Measurements from ENCODE around the gene CYP3A4. TPM values are rescaled to one million over a fixed set of nuclear protein-coding genes. Genes with fewer than 3 reads are reported as not detected.

Gene CYP3A4
- total and polyA plus RNA-seq, 2 of the 8 experiments (the other 6 are each of a cell fraction or from before 2014, with no cell fraction given) = not detected

- Histone ChIP-seq H3K9me3 (ENCODE audit: insufficient read depth in 2 of 2, low read depth in 1 of 2, low read length in 1 of 2) (no peaks in the 10 kb centered on the region), H2BK15ac (ENCODE audit: low read length) (no peak overlapping the region), H2BK20ac (ENCODE audit: low read length) (no peak overlapping the region), H2BK5ac (ENCODE audit: low read depth, low read length) (no peak overlapping the region), H3K4ac (replicated peaks; ENCODE audit: insufficient read length, low read depth, low read length) (no peak overlapping the region), H3K4me1 (replicated peaks in 1 of 4; ENCODE audit: control insufficient read depth in 3 of 4, insufficient read depth in 4 of 4, low read length in 3 of 4) (no peaks in the 10 kb centered on the region), H3K27ac (ENCODE audit: low read depth, low read length) (no peak overlapping the region), H2BK12ac (ENCODE audit: low read depth, low read length) (no peak overlapping the region), H3K23ac (ENCODE audit: insufficient read length) (no peak overlapping the region), H2BK120ac (replicated peaks; ENCODE audit: low read depth, low read length) (no peak overlapping the region), H4K91ac (replicated peaks; ENCODE audit: insufficient read length, low read length) (no peak overlapping the region), H2AK5ac (ENCODE audit: low read depth, low read length) (no peak overlapping the region), H3K79me1 (ENCODE audit: low read depth, low read length) (no peaks in the 10 kb centered on the region), H3K4me2 (ENCODE audit: insufficient read depth in 1 of 2, low read depth in 2 of 2, low read length in 2 of 2) (no peak overlapping the region), H4K20me1 (replicated peaks in 1 of 2; ENCODE audit: control insufficient read depth in 1 of 2, insufficient read depth in 2 of 2, low read length in 2 of 2) (no peaks in the 10 kb centered on the region), H3K79me2 (ENCODE audit: control insufficient read depth in 1 of 2, insufficient read depth in 2 of 2, low read length in 2 of 2) (no peaks in the 10 kb centered on the region), H4K5ac (ENCODE audit: insufficient read length, low read depth, low read length) (no peak overlapping the region), H3K14ac (ENCODE audit: insufficient read length) (no peak overlapping the region), H3K56ac (replicated peaks; ENCODE audit: insufficient read length, low read depth, low read length) (no peak overlapping the region), H3K27me3 (replicated peaks in 1 of 4; ENCODE audit: control insufficient read depth in 3 of 4, extremely low read depth in 1 of 4, insufficient read depth in 3 of 4, low read length in 3 of 4) (no peaks in the 10 kb centered on the region), H3K9ac (replicated peaks in 1 of 4; ENCODE audit: extremely low read depth in 1 of 4, low read depth in 3 of 4, low read length in 3 of 4) (no peak overlapping the region), H3K4me3 (ENCODE audit: extremely low read depth in 1 of 4, insufficient read depth in 2 of 4, low read depth in 3 of 4, low read length in 4 of 4) (no peak overlapping the region), H3K36me3 (ENCODE audit: control insufficient read depth in 2 of 4, insufficient read depth in 4 of 4, low read length in 3 of 4) (no peaks in the 10 kb centered on the region), H4K8ac (ENCODE audit: extremely low read depth, insufficient read depth, low read length) (no peak overlapping the region), H3K18ac (ENCODE audit: extremely low read depth, low read length) (no peak overlapping the region), H3K23me2 (ENCODE audit: low read depth, low read length) (no peaks in the 10 kb centered on the region), H2AFZ (ENCODE audit: low read length) (no peak overlapping the region)
- DNase-seq (ENCODE audit: low read depth in 1 of 2, low spot score in 2 of 2) (no peak), FAIRE-seq (no peak)
- ChIA-PET CTCF (ENCODE audit: partially characterized antibody) (interaction anchor here (0.5 to 2.0 kb wide), 4 partner anchors 9 to 260 kb away, joined by 3 to 11 read pairs (median 4); no protein-coding TSS in a partner anchor), POLR2A (ENCODE audit: partially characterized antibody) (interaction anchor here (1.2 kb wide), 1 partner anchor 10 kb away, joined by 4 read pairs; no protein-coding TSS in a partner anchor)
- 85% methylated on average over 3 of the region's 3 CpGs; no CpG with 5 or more reads in 1 of the 2 experiments for WGBS, 2 experiments (ENCODE audit: extremely low coverage in 1 of 2, insufficient coverage in 1 of 2, insufficient read length in 1 of 2, insufficient replicate concordance in 2 of 2, low coverage in 1 of 2, low lambda C conversion rate in 2 of 2, missing lambda C conversion rate in 1 of 2)
- TF ChIP-seq GTF2F1 (IDR thresholded peaks at IDR 0.05; ENCODE audit: borderline replicate concordance, low read depth, low read length) (no peak), EZH2 (IDR thresholded peaks at IDR 0.05; ENCODE audit: low read depth, low read length, severe bottlenecking) (no peak), EGR1 (IDR thresholded peaks at IDR 0.05; ENCODE audit: borderline replicate concordance, low read depth, low read length) (no peak), RNF2 (IDR thresholded peaks at IDR 0.05; ENCODE audit: borderline replicate concordance, low read depth, low read length, missing control alignments, poor library complexity, severe bottlenecking) (no peak), KDM4A (IDR thresholded peaks at IDR 0.05; ENCODE audit: low read depth, low read length, severe bottlenecking) (no peak), USF2 (IDR thresholded peaks at IDR 0.05; ENCODE audit: low read length) (no peak), FOSL1 (IDR thresholded peaks at IDR 0.05; ENCODE audit: insufficient read depth, low read depth, low read length) (no peak), SP2 (IDR thresholded peaks at IDR 0.05; ENCODE audit: low read length) (no peak), CTBP2 (IDR thresholded peaks at IDR 0.05; ENCODE audit: borderline replicate concordance, insufficient read depth, insufficient read length, low read length) (no peak), SIN3A (conservative IDR thresholded peaks at IDR 0.05 in 1 of 2, IDR thresholded peaks at IDR 0.05 in 1 of 2; ENCODE audit: low read depth in 1 of 2, low read length in 2 of 2) (no peak)
- TF ChIP-seq, protein P1, sequence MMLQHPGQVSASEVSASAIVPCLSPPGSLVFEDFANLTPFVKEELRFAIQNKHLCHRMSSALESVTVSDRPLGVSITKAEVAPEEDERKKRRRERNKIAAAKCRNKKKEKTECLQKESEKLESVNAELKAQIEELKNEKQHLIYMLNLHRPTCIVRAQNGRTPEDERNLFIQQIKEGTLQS (IDR thresholded peaks at IDR 0.05; ENCODE audit: insufficient read depth, low read depth, low read length) = no peak
These were observed 53.0 kb downstream of the CYP3A4 start for GRCh38 chr7:99730992-99731391.
